DMS153 treated with DMSO at 0.1 percent for 48 hours (cell line): ENCODE data around the gene RADIL.

Source experiments
- DNase-seq: peaks from one replicate; lab custom pipeline; 2025; ENCODE audit not compliant: unreplicated experiment; lab: John Stamatoyannopoulos, UW

Gene RADIL

DNA sequence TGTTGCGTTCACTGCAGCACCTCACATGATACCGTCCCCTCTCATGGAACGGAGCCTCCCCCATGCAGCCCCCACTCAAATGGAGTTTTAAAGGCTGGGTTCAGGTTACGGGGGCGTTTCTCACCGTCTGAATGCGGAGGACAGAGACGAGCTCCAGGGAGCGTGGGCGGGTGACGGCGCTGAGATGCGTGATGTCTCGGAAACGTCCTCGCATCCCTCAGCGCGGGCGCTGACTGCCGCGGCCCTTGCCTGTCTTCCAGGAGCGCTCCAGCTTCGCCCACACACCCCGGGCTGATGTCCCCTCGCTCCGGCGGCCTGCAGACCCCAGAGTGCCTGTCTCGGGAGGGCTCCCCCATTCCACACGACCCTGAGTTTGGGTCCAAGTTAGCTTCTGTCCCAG, 124.7 kb downstream of the RADIL start:
- DNase-seq: no peak

DNA sequence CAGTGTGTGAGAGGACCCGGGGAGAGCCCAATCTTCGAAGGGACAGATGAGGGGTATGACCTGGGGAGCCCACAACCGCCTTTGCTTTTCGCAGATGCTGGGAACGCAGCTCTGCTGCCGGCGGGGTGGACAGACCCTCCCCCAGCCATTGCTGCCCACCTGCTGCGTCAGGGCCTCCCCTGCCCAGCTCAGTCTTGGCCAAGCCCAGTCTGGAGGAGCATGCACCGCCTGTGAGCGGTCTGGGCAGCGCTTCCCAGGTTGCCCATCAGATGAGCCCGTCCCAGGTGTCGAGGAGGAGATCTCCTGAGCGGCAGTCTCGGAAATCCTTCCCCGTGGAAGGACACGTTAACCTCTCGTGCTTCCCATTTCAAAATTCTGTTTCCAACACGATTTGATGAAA, 125.4 kb downstream of the RADIL start:
- no peak for DNase-seq

DNA sequence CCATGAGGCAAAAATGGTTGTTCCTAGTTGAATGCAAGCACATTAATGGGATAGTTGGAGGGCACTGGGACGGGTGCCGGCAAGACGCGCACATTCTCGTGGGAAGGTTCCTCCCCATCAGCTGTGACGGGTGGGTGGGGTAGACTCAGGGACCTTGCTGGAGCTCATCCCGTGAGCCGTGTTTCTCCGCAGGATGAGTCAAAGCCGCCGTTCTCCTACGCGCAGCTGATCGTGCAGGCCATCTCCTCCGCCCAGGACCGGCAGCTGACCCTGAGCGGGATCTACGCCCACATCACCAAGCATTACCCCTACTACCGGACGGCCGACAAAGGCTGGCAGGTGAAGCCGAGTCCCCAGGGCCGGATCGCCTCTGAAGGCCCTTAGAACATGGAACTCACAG, 128.5 kb downstream of the RADIL start:
- DNase-seq: no peak

DNA sequence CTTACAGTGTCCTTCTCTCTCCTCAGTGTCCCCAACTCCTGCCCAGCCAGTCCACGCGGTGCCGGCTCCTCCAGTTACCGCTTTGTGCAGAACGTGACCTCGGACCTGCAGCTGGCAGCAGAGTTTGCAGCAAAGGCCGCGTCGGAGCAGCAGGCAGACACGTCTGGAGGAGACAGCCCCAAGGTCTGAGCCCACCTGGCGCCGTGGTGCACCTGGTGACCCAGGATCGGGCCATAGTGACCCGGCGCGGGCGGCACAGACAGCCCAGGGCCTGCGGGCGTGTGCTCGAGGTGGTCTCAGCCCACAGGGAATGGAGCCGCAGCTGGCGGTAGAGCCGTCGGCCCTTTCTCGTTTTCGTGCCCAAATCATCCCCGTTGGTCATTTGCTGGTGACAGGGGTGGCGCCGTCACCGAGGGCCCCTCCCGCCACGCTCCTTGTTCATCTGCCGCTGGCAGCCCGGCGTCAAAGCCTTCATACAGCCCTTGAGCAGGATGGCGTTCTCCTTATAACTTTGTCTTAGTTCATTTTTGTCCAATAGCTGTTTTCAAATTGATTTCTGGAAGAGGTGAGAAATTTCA, 129.0 kb downstream of the RADIL start:
- DNase-seq: no peak

DNA sequence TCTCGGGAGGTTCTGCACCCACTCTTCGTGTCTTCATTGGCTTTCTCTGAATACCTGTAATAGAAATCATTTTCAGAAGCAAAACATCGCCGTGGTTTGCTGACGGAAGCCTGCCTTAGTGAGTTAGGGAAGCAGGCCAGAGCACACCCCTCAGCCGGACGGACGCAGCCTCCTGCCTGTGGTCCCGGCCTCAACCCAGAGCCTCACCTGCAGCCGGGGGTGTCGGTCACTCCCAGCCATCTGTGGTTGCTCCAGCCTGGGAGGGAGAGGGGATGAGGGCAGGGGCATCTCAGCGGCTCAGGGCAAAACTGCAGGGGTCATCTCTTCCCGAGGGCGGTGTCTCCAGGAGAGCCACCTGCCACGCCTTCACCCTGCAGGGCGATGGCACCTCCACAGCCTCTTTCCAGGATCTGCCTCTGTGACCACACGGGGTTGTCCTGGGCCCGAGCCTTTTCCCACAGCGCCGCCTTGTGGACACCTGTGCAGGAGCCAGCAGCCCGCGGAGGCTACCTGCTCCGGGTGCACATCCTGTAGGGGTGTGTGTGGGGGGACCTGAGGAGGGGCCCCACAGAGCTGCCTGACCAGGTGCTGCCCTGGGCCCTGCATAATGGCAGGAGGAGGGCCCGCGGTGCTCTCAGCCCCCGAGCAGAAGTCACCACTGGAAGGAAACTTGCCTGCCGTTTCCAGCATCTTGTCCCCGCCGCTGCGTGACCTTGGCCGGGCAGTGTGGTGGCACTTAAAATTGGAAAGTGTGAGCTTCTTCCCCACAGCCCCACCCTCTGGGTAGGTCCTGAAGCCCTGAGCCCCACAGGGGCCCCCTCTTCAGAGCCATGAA, 129.7 kb downstream of the RADIL start:
- DNase-seq: peak; percentile 47

DNA sequence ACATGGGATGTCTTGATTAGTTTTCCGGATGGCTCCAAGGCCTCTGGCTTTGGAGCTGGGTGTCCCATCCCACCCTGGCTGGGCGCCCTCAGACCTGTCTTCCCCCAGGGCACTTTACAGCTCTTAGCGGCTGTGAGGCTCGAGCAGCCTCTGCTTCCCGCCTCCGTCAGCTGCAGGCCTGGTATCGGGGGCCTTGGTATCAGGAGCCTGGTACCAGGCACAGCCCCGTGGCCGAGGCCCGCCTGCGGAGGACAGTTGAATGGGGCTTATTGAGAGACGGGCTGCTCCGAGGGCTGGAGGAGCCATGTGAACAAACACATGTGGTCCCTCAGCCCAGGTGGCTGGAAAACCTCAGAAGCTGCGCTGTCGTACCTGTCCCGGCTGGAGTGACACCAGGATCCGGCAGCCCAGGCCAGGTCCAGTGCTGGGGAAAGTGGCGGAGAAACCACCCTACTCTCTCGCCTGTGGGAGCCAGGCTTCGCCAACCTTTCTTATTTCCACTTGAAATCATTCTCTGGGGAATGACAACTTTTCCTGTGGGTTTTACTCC, 132.0 kb downstream of the RADIL start:
- DNase-seq: no peak

DNA sequence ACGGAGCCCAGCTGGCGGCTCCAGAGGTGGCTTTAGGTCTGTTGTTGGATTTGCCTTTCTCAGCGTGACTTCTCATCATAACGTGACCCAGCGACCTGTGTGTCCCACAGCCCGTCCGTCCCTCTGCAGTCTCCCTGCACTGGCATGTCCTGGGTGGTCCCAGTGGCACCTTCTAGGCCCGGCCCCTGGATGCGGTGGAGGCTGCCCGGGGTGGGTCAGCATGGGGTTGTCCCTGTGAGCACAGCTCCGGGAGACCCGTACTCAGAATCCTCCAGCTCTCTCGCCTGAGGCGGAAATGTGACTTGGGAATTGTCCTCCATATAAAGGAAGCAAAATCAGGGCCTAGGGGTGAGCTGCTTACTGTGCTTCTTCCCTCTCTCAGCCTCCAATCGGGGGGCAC, 133.7 kb downstream of the RADIL start:
- DNase-seq: no peak

DNA sequence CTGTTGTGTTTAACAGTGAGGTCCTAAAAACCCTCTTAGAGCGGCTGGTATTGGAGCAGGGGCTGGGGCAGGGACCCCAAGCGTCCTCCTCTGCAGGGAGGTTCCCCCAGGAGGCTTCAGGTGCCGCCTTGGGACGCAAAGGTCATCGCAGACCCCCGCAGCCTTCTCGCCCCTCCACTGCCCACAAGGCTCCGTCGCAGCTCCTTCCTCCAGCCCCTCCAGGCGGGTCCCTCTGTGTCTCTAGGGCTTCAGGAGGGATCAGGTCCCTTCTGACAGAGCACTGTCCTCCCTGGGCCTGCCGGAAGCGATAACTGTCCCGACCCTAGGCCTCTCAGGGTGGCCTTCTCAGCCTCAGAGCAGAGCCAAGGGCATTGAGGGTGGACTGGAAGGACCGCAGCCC, 134.2 kb downstream of the RADIL start:
- DNase-seq: no peak
